GM10266 (cell line): ENCODE results near the gene NLRP3.
"Not testable (repeated sequence)": the region's sequence is repeated elsewhere in the genome, so short reads cannot be mapped to it uniquely, and the experiment has no call there.

Experiments used
- DNase-seq: peaks from one replicate; pipeline ENCODE4 v3.0.0; 2012; ENCODE audit errors: extremely low spot score
- CTCF ChIP-seq: IDR thresholded peaks from 2 replicates; pipeline ENCODE4 v1.5.1; 2012; ENCODE audit warnings: mild to moderate bottlenecking, low read depth; ENCODE audit not compliant: control insufficient read depth, insufficient read depth; ENCODE audit errors: missing control alignments

The NLRP3 gene

GRCh38 chr1:247465796-247466195 is 49.8 kb downstream of the NLRP3 start:
- TF ChIP-seq CTCF = no peak
- DNase-seq = no peak

GRCh38 chr1:247467129-247467528 is 51.2 kb downstream of the NLRP3 start:
- no peak for TF ChIP-seq CTCF
- no peak for DNase-seq

GRCh38 chr1:247468481-247469140 is 52.6 kb downstream of the NLRP3 start:
- TF ChIP-seq CTCF = no peak
- no peak for DNase-seq

- no peak for TF ChIP-seq CTCF
- DNase-seq = no peak
Observed at GRCh38 chr1:247469141-247469535, 53.2 kb downstream of the NLRP3 start.

- DNase-seq = not testable (repeated sequence)
Observed at GRCh38 chr1:247470942-247471429, 55.0 kb downstream of the NLRP3 start.

- no peak for TF ChIP-seq CTCF
- DNase-seq = no peak
Observed at GRCh38 chr1:247471445-247472016, 55.6 kb downstream of the NLRP3 start.

- no peak for DNase-seq
- TF ChIP-seq CTCF = no peak
Observed at GRCh38 chr1:247472035-247472434, 56.1 kb downstream of the NLRP3 start.

- DNase-seq = no peak
- TF ChIP-seq CTCF = no peak
Observed at GRCh38 chr1:247474367-247474766, 58.4 kb downstream of the NLRP3 start.
